Neutrophil (primary cell): ENCODE results near the gene POP7.

Experiments used
- H3K27ac ChIP-seq: fragments of 200-600 bp; sonication (generic); 2 replicates; pipeline ENCODE4 v1.5.1; 2016; ENCODE audit warnings: mild to moderate bottlenecking, moderate library complexity
- H3K27me3 ChIP-seq: fragments of 200-600 bp; sonication (generic); 2 replicates; pipeline ENCODE4 v1.6.0; 2016; ENCODE audit warnings: mild to moderate bottlenecking
- H3K36me3 ChIP-seq: fragments of 200-600 bp; sonication (generic); 2 replicates; pipeline ENCODE4 v1.5.1; 2017
- H3K4me1 ChIP-seq, 2 experiments: fragments of 200-600 bp in 1 of 2; sonication (generic) in 1 of 2; 1 replicate in 1 of 2; 2 replicates in 1 of 2; pipeline versions ENCODE4 v1.5.1 to v1.6.1; 2013 to 2016; ENCODE audit warnings: low read depth in 1 of 2, low read length in 1 of 2, mild to moderate bottlenecking in 1 of 2, moderate library complexity in 1 of 2; ENCODE audit not compliant: control insufficient read depth in 1 of 2, insufficient read depth in 1 of 2
- H3K4me3 ChIP-seq, 2 experiments: fragments of 200-600 bp in 1 of 2; sonication (generic) in 1 of 2; 1 replicate in 1 of 2; 2 replicates in 1 of 2; pipeline ENCODE4 v1.5.1; 2013 to 2016; ENCODE audit warnings: low read depth in 1 of 2, low read length in 1 of 2, mild to moderate bottlenecking in 1 of 2, moderate library complexity in 1 of 2
- H3K9me3 ChIP-seq: fragments of 200-600 bp; sonication (generic); 2 replicates; pipeline ENCODE4 v1.5.1; 2016
- TF ChIP-seq, protein P1 (sequence below): fragments of 200-600 bp; sonication (generic); IDR thresholded peaks from 2 replicates; pipeline ENCODE4 v1.5.1; 2016; ENCODE audit warnings: antibody characterized with exemption

POP7 gene

DNA sequence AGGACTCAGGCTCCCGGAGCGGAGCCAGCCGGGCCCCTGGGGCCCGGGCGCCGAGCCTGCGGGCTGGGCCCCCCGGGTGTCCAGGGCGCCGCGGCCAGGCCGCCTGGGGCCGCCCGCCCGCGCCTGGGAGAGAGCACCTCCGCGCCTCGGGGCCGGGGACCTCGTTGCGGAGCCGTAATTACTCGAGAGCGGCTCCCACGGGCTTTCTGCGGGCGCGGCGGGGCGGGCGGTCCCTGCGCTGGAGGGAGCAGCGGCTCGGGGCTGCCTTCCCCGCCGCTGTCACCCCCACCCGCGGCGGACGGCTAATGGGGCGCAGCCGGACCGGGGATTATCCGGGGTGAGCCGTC lies 30.8 kb upstream of the POP7 start:
- TF ChIP-seq, protein P1, sequence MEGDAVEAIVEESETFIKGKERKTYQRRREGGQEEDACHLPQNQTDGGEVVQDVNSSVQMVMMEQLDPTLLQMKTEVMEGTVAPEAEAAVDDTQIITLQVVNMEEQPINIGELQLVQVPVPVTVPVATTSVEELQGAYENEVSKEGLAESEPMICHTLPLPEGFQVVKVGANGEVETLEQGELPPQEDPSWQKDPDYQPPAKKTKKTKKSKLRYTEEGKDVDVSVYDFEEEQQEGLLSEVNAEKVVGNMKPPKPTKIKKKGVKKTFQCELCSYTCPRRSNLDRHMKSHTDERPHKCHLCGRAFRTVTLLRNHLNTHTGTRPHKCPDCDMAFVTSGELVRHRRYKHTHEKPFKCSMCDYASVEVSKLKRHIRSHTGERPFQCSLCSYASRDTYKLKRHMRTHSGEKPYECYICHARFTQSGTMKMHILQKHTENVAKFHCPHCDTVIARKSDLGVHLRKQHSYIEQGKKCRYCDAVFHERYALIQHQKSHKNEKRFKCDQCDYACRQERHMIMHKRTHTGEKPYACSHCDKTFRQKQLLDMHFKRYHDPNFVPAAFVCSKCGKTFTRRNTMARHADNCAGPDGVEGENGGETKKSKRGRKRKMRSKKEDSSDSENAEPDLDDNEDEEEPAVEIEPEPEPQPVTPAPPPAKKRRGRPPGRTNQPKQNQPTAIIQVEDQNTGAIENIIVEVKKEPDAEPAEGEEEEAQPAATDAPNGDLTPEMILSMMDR, result no peak
- Histone ChIP-seq H3K4me3 (peak overlapping the region; percentile 97 to 98), H3K4me1 (peaks cover 45 to 55% of the 10 kb centered on the region in 2 experiments), H3K27ac (peak overlapping the region; percentile 100), H3K9me3 (peaks cover 6% of the 10 kb centered on the region), H3K36me3 (peaks cover 44% of the 10 kb centered on the region), H3K27me3 (peaks cover 20% of the 10 kb centered on the region)

DNA sequence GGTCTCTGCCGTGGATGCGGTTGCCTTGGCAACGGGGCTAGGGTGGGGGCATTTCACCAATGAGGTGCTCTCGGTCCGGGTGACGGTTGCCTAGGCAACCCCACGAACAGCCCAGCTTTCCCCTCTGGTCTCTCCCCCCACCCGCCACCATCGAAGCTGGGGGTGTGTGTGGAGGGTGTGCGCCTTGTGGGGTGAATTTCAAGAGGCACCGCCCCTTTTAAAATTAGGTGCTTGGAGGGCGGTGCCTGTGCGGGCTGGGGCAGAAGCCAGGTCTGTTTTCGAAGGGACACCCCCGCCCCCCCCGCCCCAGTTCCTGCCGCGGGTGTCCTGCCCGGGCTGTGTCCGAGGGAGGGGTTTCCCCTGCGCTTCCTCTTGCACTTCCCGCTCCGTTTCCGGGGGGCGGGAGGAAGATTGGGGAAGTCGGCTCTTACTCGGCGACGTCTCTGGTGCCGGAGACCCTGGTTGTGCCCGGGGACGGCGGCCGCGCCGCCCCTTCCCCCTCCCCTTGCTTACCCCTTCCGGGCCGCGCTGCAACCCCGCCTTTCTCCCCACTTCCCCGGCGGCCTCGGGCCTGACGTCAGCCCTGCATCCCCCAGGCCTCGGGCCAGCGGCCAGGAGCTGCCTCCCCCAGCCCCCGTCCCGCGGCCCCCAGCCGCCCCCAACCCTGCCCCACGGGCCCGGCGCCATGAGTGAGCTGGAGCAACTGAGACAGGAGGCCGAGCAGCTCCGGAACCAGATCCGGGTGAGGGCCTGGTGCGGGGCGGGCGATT lies 30.2 kb upstream of the POP7 start:
- H3K27me3 ChIP-seq, result peaks cover 13% of the 10 kb centered on the region
- peaks cover 6% of the 10 kb centered on the region for H3K9me3 ChIP-seq
- H3K4me3 ChIP-seq, result peak overlapping the region; percentile 97 to 98
- H3K27ac ChIP-seq, result peak overlapping the region; percentile 100
- H3K4me1 ChIP-seq, result peaks cover 50 to 61% of the 10 kb centered on the region in 2 experiments
- TF ChIP-seq, protein P1, result peak; percentile 27
- H3K36me3 ChIP-seq, result peaks cover 51% of the 10 kb centered on the region

DNA sequence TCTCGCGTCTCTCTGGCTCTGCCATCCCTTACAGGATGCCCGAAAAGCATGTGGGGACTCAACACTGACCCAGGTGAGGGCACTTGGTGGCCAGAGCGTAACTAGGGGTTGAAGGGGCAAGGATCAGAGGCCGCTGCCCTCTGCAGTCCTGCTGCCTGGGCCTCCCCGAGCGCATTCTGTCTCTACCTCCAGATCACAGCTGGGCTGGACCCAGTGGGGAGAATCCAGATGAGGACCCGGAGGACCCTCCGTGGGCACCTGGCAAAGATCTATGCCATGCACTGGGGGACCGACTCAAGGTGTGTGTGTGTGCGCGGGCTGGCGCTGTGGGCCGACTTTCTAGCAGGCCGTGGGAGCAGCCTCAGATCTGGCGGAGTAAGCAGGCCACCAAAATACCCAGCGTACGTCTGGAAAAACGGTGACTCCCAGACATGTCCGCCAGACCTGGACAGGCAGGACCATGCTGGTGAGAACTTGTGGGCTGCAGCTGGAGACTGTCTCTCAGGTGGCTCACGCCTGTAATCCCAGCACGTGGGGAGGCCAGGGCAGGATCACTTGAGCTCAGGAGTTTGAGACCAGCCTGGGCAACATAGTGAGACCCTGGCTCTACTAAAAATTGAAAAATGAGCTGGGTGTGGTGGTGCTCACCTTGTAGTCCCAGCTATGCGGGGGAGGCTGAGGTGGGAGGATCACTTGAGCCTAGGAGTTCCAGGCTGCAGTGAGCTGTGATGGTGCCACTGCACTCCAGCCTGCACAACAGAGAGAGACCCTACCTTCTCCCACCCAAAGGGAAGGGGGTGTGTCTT lies 29.2 kb upstream of the POP7 start:
- Histone ChIP-seq H3K9me3 (peaks cover 6% of the 10 kb centered on the region), H3K27me3 (peaks cover 3% of the 10 kb centered on the region), H3K4me1 (peaks cover 50 to 61% of the 10 kb centered on the region in 2 experiments), H3K36me3 (peaks cover 58% of the 10 kb centered on the region), H3K4me3 (peak overlapping the region; percentile 97 to 98), H3K27ac (peak overlapping the region; percentile 100)
- TF ChIP-seq, protein P1, result no peak

DNA sequence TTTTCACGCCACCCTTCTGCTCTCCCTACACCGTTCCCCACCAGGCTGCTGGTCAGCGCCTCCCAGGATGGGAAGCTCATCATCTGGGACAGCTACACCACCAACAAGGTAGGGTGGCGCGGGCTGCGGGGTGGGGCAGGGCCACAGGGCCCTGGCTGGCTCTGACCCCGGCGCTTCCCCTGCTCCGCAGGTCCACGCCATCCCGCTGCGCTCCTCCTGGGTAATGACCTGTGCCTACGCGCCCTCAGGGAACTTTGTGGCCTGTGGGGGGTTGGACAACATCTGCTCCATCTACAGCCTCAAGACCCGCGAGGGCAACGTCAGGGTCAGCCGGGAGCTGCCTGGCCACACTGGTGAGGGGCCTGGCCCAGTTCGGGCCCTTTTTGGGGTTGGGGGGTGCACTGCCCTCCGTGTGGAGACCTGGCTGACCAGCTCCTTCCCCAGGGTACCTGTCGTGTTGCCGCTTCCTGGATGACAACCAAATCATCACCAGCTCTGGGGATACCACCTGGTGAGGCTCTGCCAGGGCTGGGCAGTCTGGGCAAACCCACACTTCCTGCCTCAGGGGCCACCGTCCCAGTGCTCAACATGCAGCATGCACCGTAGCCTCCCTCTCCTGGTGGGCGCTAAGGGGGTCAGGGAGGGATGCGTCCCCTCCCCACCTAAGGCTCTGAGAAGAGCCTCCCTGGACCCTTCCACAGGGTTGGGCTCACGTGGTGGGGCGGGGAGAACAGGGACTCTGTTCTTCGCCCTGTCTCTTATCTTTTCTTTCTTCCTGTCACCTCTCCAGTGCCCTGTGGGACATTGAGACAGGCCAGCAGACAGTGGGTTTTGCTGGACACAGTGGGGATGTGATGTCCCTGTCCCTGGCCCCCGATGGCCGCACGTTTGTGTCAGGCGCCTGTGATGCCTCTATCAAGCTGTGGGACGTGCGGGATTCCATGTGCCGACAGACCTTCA lies 28.3 kb upstream of the POP7 start:
- Histone ChIP-seq H3K4me1 (peaks cover 48 to 60% of the 10 kb centered on the region in 2 experiments), H3K27me3 (no peaks in the 10 kb centered on the region), H3K4me3 (no peak overlapping the region), H3K27ac (peak overlapping the region; percentile 100), H3K36me3 (peaks cover 67% of the 10 kb centered on the region), H3K9me3 (peaks cover 6% of the 10 kb centered on the region)
- TF ChIP-seq, protein P1, result no peak
